Fibroblast of pulmonary artery (primary cell): ENCODE measurements around the gene CNTN4.
"Not testable (repeated sequence)": the region's sequence is repeated elsewhere in the genome, so short reads cannot be mapped to it uniquely, and the experiment has no call there.

Experiments used
- DNase-seq: peaks from one replicate; pipeline ENCODE4 v3.0.0-alpha.2; 2010; ENCODE audit warnings: low read depth
- H3K4me3 ChIP-seq: replicated peaks from 2 replicates; pipeline ENCODE4 v1.5.1; 2011; ENCODE audit warnings: low read depth, mild to moderate bottlenecking, control low read depth, low read length, moderate library complexity
- CTCF ChIP-seq: IDR thresholded peaks from 2 replicates; pipeline ENCODE4 v1.5.1; 2011; ENCODE audit warnings: mild to moderate bottlenecking, control low read depth, low read length, inconsistent platforms; ENCODE audit errors: missing control alignments

CNTN4 gene

GRCh38 chr3:2897821-2898220 lies 799.2 kb downstream of the CNTN4 start:
- no peak for TF ChIP-seq CTCF
- no peak for DNase-seq
- no peak overlapping the region for H3K4me3 ChIP-seq

GRCh38 chr3:2898591-2899353 lies 800.1 kb downstream of the CNTN4 start:
- DNase-seq, result no peak
- no peak overlapping the region for H3K4me3 ChIP-seq
- TF ChIP-seq CTCF, result no peak

- TF ChIP-seq CTCF, result no peak
- DNase-seq, result no peak
- no peak overlapping the region for H3K4me3 ChIP-seq
Observed at GRCh38 chr3:2904054-2904453, 805.4 kb downstream of the CNTN4 start.

GRCh38 chr3:2908693-2909351 lies 810.2 kb downstream of the CNTN4 start:
- no peak for DNase-seq
- no peak for TF ChIP-seq CTCF
- H3K4me3 ChIP-seq, result no peak overlapping the region

GRCh38 chr3:2910997-2911396 lies 812.3 kb downstream of the CNTN4 start:
- TF ChIP-seq CTCF, result no peak
- no peak for DNase-seq
- no peak overlapping the region for H3K4me3 ChIP-seq

- no peak for DNase-seq
- H3K4me3 ChIP-seq, result no peak overlapping the region
- no peak for TF ChIP-seq CTCF
Observed at GRCh38 chr3:2915826-2916225, 817.2 kb downstream of the CNTN4 start.

GRCh38 chr3:2916640-2917039 lies 818.0 kb downstream of the CNTN4 start:
- DNase-seq, result not testable (repeated sequence)

More at GRCh38 chr3:2916640-2917039, 818.0 kb downstream of the CNTN4 start:
- not testable (repeated sequence) for H3K4me3 ChIP-seq
